ENCODE data around the gene PKN1. TPM values are rescaled to one million over a fixed set of nuclear protein-coding genes. Genes with fewer than 3 reads are reported as not detected.

Gene PKN1
- total RNA-seq, 1 donor, result 164 TPM

DNA sequence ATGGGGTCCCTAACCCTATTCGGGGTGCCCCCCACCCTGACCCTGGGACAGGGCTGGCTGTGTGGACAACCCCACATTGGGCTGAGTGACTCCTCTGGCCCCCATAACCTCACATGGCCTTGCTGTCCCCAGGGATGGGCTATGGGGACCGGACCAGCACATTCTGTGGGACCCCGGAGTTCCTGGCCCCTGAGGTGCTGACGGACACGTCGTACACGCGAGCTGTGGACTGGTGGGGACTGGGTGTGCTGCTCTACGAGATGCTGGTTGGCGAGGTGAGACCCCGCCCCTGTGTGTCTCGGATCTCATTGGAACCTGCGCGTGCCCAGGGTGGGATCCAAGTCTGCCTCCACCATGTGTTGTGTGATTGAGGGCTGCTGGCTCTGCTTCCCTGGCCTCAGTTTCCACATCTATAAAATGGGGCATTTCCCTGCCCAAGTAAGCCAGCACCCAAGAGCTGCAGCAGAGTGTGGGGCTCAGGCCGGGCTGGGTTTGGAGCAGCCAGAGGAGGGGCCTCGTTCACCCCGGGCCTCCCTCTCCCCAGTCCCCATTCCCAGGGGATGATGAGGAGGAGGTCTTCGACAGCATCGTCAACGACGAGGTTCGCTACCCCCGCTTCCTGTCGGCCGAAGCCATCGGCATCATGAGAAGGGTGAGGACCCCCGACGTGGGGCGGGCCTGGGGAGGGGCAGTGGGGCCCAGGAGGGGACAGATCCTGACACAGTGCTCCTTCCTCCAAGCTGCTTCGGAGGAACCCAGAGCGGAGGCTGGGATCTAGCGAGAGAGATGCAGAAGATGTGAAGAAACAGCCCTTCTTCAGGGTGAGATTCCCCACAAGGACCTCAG is 37.1 kb downstream of the PKN1 start:
- no peak for TF ChIP-seq CTCF (IDR thresholded peaks at IDR 0.05; ENCODE audit: insufficient read depth, low read length)
- DNase-seq (ENCODE audit: low read depth), result no peak
- no peak overlapping the region for H3K4me3 ChIP-seq (ENCODE audit: low read depth, low read length)

DNA sequence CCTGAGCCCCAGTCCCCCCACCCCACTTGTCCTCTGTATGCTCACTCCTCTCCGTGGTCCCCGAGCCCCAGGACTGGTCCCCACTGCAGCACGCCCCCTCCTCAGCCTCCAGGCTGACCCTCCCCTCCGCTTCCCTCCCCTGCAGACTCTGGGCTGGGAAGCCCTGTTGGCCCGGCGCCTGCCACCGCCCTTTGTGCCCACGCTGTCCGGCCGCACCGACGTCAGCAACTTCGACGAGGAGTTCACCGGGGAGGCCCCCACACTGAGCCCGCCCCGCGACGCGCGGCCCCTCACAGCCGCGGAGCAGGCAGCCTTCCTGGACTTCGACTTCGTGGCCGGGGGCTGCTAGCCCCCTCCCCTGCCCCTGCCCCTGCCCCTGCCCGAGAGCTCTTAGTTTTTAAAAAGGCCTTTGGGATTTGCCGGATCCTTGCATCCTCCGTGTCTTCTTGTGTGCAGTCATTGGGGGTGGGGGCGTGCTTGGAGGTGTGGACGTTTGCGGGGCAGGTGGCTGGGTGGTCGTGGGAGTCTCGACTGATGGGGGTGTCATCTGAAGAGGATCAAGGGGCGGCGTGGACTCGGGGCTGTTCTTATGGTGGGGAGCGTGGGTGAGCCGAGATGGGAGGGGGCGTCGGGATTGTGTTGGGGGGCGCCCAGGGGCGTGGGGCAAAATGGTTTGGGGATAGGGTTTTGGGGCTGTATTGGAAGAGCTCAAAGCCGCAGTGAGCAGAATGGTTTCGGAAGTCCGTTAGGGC is 38.5 kb downstream of the PKN1 start:
- no peak for TF ChIP-seq CTCF (IDR thresholded peaks at IDR 0.05; ENCODE audit: insufficient read depth, low read length)
- H3K4me3 ChIP-seq (ENCODE audit: low read depth, low read length), result no peak overlapping the region
- DNase-seq (ENCODE audit: low read depth), result no peak

GRCh38 chr19:14472202-14472938 is 39.3 kb downstream of the PKN1 start:
- peak; percentile 91 for TF ChIP-seq CTCF (IDR thresholded peaks at IDR 0.05; ENCODE audit: insufficient read depth, low read length)
- peak; percentile 47 for DNase-seq (ENCODE audit: low read depth)
- H3K4me3 ChIP-seq (ENCODE audit: low read depth, low read length), result no peak overlapping the region

DNA sequence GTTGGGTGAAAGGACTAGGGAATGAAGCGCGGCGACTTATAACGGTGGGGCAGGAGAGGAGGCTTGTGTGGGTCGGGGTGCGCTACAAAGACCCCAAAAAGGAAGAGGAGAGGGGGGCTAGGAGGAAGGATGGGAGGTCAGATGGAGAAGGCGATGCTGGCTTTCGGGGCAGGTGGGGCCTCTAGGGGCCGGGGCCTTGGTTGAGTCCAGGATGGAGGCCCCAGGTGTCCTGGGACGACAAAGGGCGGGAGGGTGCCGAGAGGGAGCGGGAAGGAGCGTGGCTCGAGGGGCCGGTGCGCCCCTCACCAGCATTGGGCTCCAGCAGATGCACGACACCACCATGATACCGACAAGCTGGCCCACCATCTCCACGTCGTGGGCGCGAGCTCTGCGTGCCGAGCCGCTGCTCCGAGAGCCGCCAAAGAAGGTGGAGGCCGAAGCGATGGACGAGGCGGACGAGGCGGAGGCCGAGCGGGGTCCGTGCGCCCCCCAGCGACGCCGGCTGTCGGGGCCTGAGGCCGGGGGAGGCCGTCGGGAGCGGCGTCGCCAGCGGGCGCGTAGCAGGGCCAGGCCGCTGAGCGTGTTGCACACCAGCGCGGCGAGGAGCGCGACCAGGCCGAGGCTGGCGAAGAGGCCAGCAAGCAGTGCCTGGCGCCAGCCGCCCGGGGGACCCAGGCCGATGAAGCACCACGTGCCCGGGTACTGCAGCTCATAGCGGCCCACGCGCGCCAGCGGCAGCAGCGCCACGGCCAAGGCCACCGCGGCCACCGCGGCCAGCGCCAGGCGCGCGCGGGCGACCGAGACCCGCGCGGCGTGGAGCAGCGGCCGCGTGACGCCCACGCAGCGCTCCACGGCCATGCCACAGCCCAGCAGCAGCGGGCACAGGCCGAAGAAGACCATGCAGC is 40.2 kb downstream of the PKN1 start:
- DNase-seq (ENCODE audit: low read depth), result no peak
- no peak for TF ChIP-seq CTCF (IDR thresholded peaks at IDR 0.05; ENCODE audit: insufficient read depth, low read length)

DNA sequence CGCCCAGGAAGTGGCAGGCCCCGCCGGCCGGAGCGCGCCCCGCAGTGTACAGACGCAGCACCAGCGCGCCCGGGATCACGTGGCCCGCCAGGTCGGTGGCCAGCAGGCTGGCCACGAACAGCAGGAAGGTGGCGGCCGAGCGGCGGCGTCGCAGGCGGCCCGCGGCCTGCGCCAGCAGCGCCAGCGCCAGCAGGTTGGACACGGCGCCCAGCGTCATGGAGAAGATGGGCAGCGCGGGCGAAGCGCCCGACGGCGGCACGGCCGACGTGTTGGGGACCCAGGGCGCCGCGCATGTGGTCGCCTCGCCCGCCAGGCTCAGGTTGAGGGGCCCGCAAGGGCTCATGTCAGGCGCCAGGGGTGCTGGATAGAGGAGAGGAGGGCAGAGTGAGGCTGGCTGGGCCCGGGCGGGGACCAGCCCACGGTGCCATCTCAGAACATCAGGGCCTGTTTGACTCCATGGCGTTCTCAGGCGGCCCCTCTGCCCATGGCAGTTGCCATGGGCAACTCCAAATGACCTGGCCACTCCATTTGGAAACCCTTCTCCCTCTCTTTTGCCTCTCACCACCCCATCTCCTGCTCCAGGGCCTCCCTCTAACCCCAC is 41.0 kb downstream of the PKN1 start:
- DNase-seq (ENCODE audit: low read depth), result no peak
- no peak overlapping the region for H3K4me3 ChIP-seq (ENCODE audit: low read depth, low read length)
- TF ChIP-seq CTCF (IDR thresholded peaks at IDR 0.05; ENCODE audit: insufficient read depth, low read length), result no peak

More for the DNA sequence above, 40.2 kb downstream of the PKN1 start:
- H3K4me3 ChIP-seq (ENCODE audit: low read depth, low read length), result no peak overlapping the region
